Uterus (tissue), 2 donors: ENCODE results near the gene YARS1.

Experiments used
- CTCF ChIP-seq, 4 experiments: fragments of 200-600 bp in 2 of 4; fragments of 450-650 bp in 2 of 4; sonication (generic) in 2 of 4; IDR thresholded peaks; one replicate each; pipeline ENCODE4 v1.5.1; 2016 to 2019; ENCODE audit warnings: antibody characterized with exemption in 4 of 4, mild to moderate bottlenecking in 2 of 4, moderate library complexity in 1 of 4
- POLR2A ChIP-seq, 2 donors: fragments of 450-650 bp; IDR thresholded peaks; one replicate each; pipeline ENCODE4 v1.6.1; 2016; ENCODE audit warnings: antibody characterized with exemption in 2 of 2, mild to moderate bottlenecking in 1 of 2, moderate library complexity in 1 of 2

GRCh38 chr1:32765570-32766327, 51.4 kb downstream of the YARS1 start:
- no peak for TF ChIP-seq POLR2A (IDR thresholded peaks at IDR 0.05)
- TF ChIP-seq CTCF (IDR thresholded peaks at IDR 0.05), result no peak
